RWPE2 (cell line): Measurements from ENCODE around the gene ATXN3.

ENCODE experiments used
- ATAC-seq: fragments of 200-7000 bp; cut with Tn5 transposase; 3 replicates; pipeline ENCODE4 v1.9.1; 2021; ENCODE audit warnings: low read depth
- DNase-seq: peaks from one replicate; pipeline ENCODE4 v3.0.0-alpha.2; 2020; ENCODE audit warnings: low spot score
- H3K27ac ChIP-seq: fragments of 450-650 bp; 2 replicates; pipeline ENCODE4 v1.5.1; 2017; ENCODE audit warnings: mild to moderate bottlenecking; ENCODE audit not compliant: poor library complexity, severe bottlenecking
- H3K27me3 ChIP-seq: fragments of 250-450 bp; sonication (Bioruptor Pico); 2 replicates; pipeline ENCODE4 v1.5.1; 2021; ENCODE audit warnings: mild to moderate bottlenecking, moderate library complexity; ENCODE audit not compliant: insufficient read depth, poor library complexity, severe bottlenecking
- H3K36me3 ChIP-seq: fragments of 250-450 bp; sonication (Bioruptor Pico); 2 replicates; pipeline ENCODE4 v1.5.1; 2020; ENCODE audit warnings: low read depth, mild to moderate bottlenecking, moderate library complexity
- H3K4me1 ChIP-seq: fragments of 250-450 bp; sonication (Bioruptor Pico); 2 replicates; pipeline ENCODE4 v1.5.1; 2021; ENCODE audit warnings: mild to moderate bottlenecking, moderate library complexity; ENCODE audit not compliant: insufficient read depth, poor library complexity, severe bottlenecking
- H3K4me3 ChIP-seq: fragments of 250-450 bp; sonication (Bioruptor Pico); 2 replicates; pipeline ENCODE4 v1.5.1; 2021; ENCODE audit warnings: mild to moderate bottlenecking, moderate library complexity; ENCODE audit not compliant: severe bottlenecking
- H3K9me3 ChIP-seq: fragments of 250-450 bp; sonication (Bioruptor Pico); 2 replicates; pipeline ENCODE4 v1.5.1; 2021; ENCODE audit warnings: mild to moderate bottlenecking, moderate library complexity; ENCODE audit not compliant: severe bottlenecking
- TF ChIP-seq, protein P1 (sequence below): fragments of 450-650 bp; IDR thresholded peaks from one replicate; pipeline ENCODE4 v1.5.1; 2017; ENCODE audit warnings: mild to moderate bottlenecking, moderate library complexity; ENCODE audit not compliant: poor library complexity, severe bottlenecking

ATXN3 gene

GRCh38 chr14:92143309-92143708 lies 36.9 kb upstream of the ATXN3 start:
- Histone ChIP-seq H3K27ac (no peak overlapping the region), H3K27me3 (no peaks in the 10 kb centered on the region), H3K36me3 (peaks cover 100% of the 10 kb centered on the region), H3K4me1 (no peaks in the 10 kb centered on the region), H3K9me3 (no peaks in the 10 kb centered on the region), H3K4me3 (no peak overlapping the region)
- ATAC-seq (no peak), DNase-seq (no peak)
- TF ChIP-seq, protein P1, sequence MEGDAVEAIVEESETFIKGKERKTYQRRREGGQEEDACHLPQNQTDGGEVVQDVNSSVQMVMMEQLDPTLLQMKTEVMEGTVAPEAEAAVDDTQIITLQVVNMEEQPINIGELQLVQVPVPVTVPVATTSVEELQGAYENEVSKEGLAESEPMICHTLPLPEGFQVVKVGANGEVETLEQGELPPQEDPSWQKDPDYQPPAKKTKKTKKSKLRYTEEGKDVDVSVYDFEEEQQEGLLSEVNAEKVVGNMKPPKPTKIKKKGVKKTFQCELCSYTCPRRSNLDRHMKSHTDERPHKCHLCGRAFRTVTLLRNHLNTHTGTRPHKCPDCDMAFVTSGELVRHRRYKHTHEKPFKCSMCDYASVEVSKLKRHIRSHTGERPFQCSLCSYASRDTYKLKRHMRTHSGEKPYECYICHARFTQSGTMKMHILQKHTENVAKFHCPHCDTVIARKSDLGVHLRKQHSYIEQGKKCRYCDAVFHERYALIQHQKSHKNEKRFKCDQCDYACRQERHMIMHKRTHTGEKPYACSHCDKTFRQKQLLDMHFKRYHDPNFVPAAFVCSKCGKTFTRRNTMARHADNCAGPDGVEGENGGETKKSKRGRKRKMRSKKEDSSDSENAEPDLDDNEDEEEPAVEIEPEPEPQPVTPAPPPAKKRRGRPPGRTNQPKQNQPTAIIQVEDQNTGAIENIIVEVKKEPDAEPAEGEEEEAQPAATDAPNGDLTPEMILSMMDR, result no peak

GRCh38 chr14:92135269-92135668 lies 28.9 kb upstream of the ATXN3 start:
- Histone ChIP-seq H3K4me1 (no peaks in the 10 kb centered on the region), H3K27ac (no peak overlapping the region), H3K9me3 (no peaks in the 10 kb centered on the region), H3K36me3 (peaks cover 99% of the 10 kb centered on the region), H3K4me3 (no peak overlapping the region), H3K27me3 (no peaks in the 10 kb centered on the region)
- ATAC-seq (peak; percentile 45; the same call in 1 of the 3 replicates), DNase-seq (no peak)
- TF ChIP-seq, protein P1, result peak; percentile 75

GRCh38 chr14:92134456-92134855 lies 28.1 kb upstream of the ATXN3 start:
- TF ChIP-seq, protein P1, result no peak
- no peak for DNase-seq
- Histone ChIP-seq H3K36me3 (peaks cover 99% of the 10 kb centered on the region), H3K4me3 (no peak overlapping the region), H3K27me3 (no peaks in the 10 kb centered on the region), H3K9me3 (no peaks in the 10 kb centered on the region), H3K27ac (no peak overlapping the region), H3K4me1 (no peaks in the 10 kb centered on the region)
- no peak for ATAC-seq

- Histone ChIP-seq H3K9me3 (no peaks in the 10 kb centered on the region), H3K4me1 (peaks cover 6% of the 10 kb centered on the region), H3K36me3 (peaks cover 73% of the 10 kb centered on the region), H3K27me3 (no peaks in the 10 kb centered on the region), H3K4me3 (peak overlapping the region; percentile 98), H3K27ac (peak overlapping the region; percentile 61)
- TF ChIP-seq, protein P1, result no peak
- no peak for ATAC-seq
- no peak for DNase-seq
Measured at GRCh38 chr14:92122761-92123160, 16.4 kb upstream of the ATXN3 start.

GRCh38 chr14:92122351-92122677 lies 15.9 kb upstream of the ATXN3 start:
- ATAC-seq, result peak; percentile 15; the same call in 2 of the 3 replicates
- TF ChIP-seq, protein P1, result no peak
- H3K36me3 ChIP-seq, result peaks cover 73% of the 10 kb centered on the region
- H3K9me3 ChIP-seq, result no peaks in the 10 kb centered on the region
- peak overlapping the region; percentile 98 for H3K4me3 ChIP-seq
- H3K27me3 ChIP-seq, result no peaks in the 10 kb centered on the region
- H3K27ac ChIP-seq, result peak overlapping the region; percentile 61
- no peak for DNase-seq
- H3K4me1 ChIP-seq, result peaks cover 6% of the 10 kb centered on the region
